ENCODE measurements around the gene ZHX3. TPM values are rescaled to one million over a fixed set of nuclear protein-coding genes. Genes with fewer than 3 reads are reported as not detected.

ZHX3 gene
- total and polyA plus RNA-seq, 9 of the 15 experiments (the other 6 are each of a cell fraction or from before 2014, with no cell fraction given), result 0.80 to 14.6 (median 4.9) TPM

GRCh38 chr20:41276317-41276751 is 41.2 kb downstream of the ZHX3 start:
- no peak for TF ChIP-seq MEF2A (IDR thresholded peaks at IDR 0.05; ENCODE audit: control insufficient read depth, low read depth, low read length)
- no peak for TF ChIP-seq GTF2E2 (tag; IDR thresholded peaks at IDR 0.05)
- TF ChIP-seq POLR2AphosphoS2 (IDR thresholded peaks at IDR 0.05; ENCODE audit: low read length), result no peak
- no peak for TF ChIP-seq EP400 (IDR thresholded peaks at IDR 0.05)
- TF ChIP-seq TAF9B (IDR thresholded peaks at IDR 0.05; ENCODE audit: partially characterized antibody), result no peak
- no peak for TF ChIP-seq KLF6 (CRISPR knock-in tag; IDR thresholded peaks at IDR 0.05; ENCODE audit: borderline replicate concordance)
- TF ChIP-seq ZFP36 (IDR thresholded peaks at IDR 0.05; ENCODE audit: low read depth, low read length, partially characterized antibody), result no peak
- no peak for TF ChIP-seq ZNF174 (CRISPR knock-in tag; IDR thresholded peaks at IDR 0.05)
- no peak for TF ChIP-seq ZBTB26 (CRISPR knock-in tag; IDR thresholded peaks at IDR 0.05)
- TF ChIP-seq ZNF124 (CRISPR knock-in tag; IDR thresholded peaks at IDR 0.05), result no peak
- TF ChIP-seq PBX2 (CRISPR knock-in tag; IDR thresholded peaks at IDR 0.05; ENCODE audit: low read depth), result no peak
- no peak for TF ChIP-seq PBX2 (tag; conservative IDR thresholded peaks at IDR 0.05; ENCODE audit: low read depth)
- no peak for TF ChIP-seq DACH1 (IDR thresholded peaks at IDR 0.05; ENCODE audit: partially characterized antibody)
- no peak for TF ChIP-seq ZNF57 (CRISPR knock-in tag; IDR thresholded peaks at IDR 0.05)
- no peak for TF ChIP-seq DDX20 (tag; IDR thresholded peaks at IDR 0.05; ENCODE audit: low read depth)
- no peak overlapping the region for H3K4me2 ChIP-seq (ENCODE audit: insufficient read depth, low read length)
- no peaks in the 10 kb centered on the region for H3K36me3 ChIP-seq (ENCODE audit: control insufficient read depth, insufficient read depth, low read length)
- POLR2A ChIA-PET, result interaction anchor here (0.7 to 1.2 kb wide), 2 partner anchors 13 to 479 kb away, joined by 3 to 6 read pairs; no protein-coding TSS in a partner anchor
- FAIRE-seq, result no peak
- no peaks in the 10 kb centered on the region for H4K20me1 ChIP-seq (replicated peaks; ENCODE audit: control insufficient read depth, insufficient read depth, low read length)
- DNase-seq (ENCODE audit: extremely low read depth in 1 of 4, low spot score in 3 of 4), result no peak
- H3K27ac ChIP-seq (ENCODE audit: extremely low read depth, low read depth, low read length), result no peak overlapping the region
- H3K4me1 ChIP-seq (replicated peaks in 1 of 2; ENCODE audit: control insufficient read depth in 2 of 2, insufficient read depth in 2 of 2, low read length in 2 of 2), result no peaks in the 10 kb centered on the region
- H3K27me3 ChIP-seq (ENCODE audit: control insufficient read depth in 2 of 2, insufficient read depth in 2 of 2, low read length in 2 of 2), result no peaks in the 10 kb centered on the region
- no peak overlapping the region for H3K9ac ChIP-seq (ENCODE audit: insufficient read depth in 1 of 2, low read depth in 2 of 2, low read length in 2 of 2)
- H2AFZ ChIP-seq (ENCODE audit: low read depth, low read length), result no peak overlapping the region
- CTCF ChIA-PET (ENCODE audit: low intra/inter-chr PET ratio), result no interaction called here
- H3K79me2 ChIP-seq (ENCODE audit: control insufficient read depth, insufficient read depth, low read length), result no peaks in the 10 kb centered on the region
- intact Hi-C loops (cut with micrococcal nuclease) (no loop called here), in situ Hi-C loops (cut with MboI) (no loop called here)
- no TSS peak for BruUV-seq (replicated peaks)
- H3K4me3 ChIP-seq, result no peak overlapping the region
- H3K9me3 ChIP-seq (replicated peaks; ENCODE audit: control insufficient read depth, insufficient read depth, low read depth, low read length), result no peaks in the 10 kb centered on the region
- no peaks in the 10 kb centered on the region for H3K9me1 ChIP-seq (ENCODE audit: control insufficient read depth, insufficient read depth, low read length)
- no peak for ATAC-seq
- WGBS (ENCODE audit: insufficient coverage, low coverage, missing lambda C conversion rate), result 51% methylated on average over 9 of the region's 9 CpGs
